ENCODE measurements around the gene AGT.

DNA sequence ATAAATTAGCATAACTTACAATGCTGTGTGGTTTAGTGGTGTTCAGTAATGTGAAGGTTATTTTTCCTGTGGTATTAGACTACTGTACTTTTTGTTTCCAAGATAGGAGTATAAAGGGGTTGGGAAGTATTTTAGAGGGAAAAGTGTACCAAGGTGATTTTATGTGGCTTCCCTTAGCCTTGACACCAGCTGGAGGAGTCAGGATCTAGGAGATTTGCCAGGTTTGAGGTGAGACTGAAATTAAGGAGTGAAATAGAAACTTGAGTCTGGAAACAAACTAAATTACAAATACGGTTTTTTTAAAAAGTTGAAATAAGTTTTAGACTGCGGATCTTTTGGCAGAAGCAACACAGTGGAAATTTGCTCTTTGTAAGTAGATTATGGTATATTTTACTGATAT lies 39.3 kb downstream of the AGT start:
- TF ChIP-seq, protein P1, sequence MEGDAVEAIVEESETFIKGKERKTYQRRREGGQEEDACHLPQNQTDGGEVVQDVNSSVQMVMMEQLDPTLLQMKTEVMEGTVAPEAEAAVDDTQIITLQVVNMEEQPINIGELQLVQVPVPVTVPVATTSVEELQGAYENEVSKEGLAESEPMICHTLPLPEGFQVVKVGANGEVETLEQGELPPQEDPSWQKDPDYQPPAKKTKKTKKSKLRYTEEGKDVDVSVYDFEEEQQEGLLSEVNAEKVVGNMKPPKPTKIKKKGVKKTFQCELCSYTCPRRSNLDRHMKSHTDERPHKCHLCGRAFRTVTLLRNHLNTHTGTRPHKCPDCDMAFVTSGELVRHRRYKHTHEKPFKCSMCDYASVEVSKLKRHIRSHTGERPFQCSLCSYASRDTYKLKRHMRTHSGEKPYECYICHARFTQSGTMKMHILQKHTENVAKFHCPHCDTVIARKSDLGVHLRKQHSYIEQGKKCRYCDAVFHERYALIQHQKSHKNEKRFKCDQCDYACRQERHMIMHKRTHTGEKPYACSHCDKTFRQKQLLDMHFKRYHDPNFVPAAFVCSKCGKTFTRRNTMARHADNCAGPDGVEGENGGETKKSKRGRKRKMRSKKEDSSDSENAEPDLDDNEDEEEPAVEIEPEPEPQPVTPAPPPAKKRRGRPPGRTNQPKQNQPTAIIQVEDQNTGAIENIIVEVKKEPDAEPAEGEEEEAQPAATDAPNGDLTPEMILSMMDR (IDR thresholded peaks at IDR 0.05; ENCODE audit: insufficient read depth, low read length): no peak
- TF ChIP-seq POLR2AphosphoS5 (IDR thresholded peaks at IDR 0.05; ENCODE audit: low read depth) (no peak), SPI1 (IDR thresholded peaks at IDR 0.05; ENCODE audit: borderline replicate concordance, low read depth) (no peak)
- TF ChIP-seq, protein P2, sequence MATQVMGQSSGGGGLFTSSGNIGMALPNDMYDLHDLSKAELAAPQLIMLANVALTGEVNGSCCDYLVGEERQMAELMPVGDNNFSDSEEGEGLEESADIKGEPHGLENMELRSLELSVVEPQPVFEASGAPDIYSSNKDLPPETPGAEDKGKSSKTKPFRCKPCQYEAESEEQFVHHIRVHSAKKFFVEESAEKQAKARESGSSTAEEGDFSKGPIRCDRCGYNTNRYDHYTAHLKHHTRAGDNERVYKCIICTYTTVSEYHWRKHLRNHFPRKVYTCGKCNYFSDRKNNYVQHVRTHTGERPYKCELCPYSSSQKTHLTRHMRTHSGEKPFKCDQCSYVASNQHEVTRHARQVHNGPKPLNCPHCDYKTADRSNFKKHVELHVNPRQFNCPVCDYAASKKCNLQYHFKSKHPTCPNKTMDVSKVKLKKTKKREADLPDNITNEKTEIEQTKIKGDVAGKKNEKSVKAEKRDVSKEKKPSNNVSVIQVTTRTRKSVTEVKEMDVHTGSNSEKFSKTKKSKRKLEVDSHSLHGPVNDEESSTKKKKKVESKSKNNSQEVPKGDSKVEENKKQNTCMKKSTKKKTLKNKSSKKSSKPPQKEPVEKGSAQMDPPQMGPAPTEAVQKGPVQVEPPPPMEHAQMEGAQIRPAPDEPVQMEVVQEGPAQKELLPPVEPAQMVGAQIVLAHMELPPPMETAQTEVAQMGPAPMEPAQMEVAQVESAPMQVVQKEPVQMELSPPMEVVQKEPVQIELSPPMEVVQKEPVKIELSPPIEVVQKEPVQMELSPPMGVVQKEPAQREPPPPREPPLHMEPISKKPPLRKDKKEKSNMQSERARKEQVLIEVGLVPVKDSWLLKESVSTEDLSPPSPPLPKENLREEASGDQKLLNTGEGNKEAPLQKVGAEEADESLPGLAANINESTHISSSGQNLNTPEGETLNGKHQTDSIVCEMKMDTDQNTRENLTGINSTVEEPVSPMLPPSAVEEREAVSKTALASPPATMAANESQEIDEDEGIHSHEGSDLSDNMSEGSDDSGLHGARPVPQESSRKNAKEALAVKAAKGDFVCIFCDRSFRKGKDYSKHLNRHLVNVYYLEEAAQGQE (IDR thresholded peaks at IDR 0.05; ENCODE audit: insufficient replicate concordance, low read depth): no peak

Data from HL-60 (cell line).